Activated CD4-positive, alpha-beta T cell treated with anti-CD3 and anti-CD28 coated beads, Interleukin-10, Interleukin-2, amounts not matched to agents 100 ng/mL and 50 ng/mL, durations not matched to agents 16 hours and 8 hours (primary cell): ENCODE measurements around the gene MAB21L3.

ENCODE experiments used
- DNase-seq: peaks from one replicate; pipeline ENCODE4 v3.0.0-alpha.2; 2020

Gene MAB21L3

GRCh38 chr1:116166655-116167054 lies 55.5 kb downstream of the MAB21L3 start:
- DNase-seq: no peak

- no peak for DNase-seq
Measured at GRCh38 chr1:116167625-116168276, 56.6 kb downstream of the MAB21L3 start.

DNA sequence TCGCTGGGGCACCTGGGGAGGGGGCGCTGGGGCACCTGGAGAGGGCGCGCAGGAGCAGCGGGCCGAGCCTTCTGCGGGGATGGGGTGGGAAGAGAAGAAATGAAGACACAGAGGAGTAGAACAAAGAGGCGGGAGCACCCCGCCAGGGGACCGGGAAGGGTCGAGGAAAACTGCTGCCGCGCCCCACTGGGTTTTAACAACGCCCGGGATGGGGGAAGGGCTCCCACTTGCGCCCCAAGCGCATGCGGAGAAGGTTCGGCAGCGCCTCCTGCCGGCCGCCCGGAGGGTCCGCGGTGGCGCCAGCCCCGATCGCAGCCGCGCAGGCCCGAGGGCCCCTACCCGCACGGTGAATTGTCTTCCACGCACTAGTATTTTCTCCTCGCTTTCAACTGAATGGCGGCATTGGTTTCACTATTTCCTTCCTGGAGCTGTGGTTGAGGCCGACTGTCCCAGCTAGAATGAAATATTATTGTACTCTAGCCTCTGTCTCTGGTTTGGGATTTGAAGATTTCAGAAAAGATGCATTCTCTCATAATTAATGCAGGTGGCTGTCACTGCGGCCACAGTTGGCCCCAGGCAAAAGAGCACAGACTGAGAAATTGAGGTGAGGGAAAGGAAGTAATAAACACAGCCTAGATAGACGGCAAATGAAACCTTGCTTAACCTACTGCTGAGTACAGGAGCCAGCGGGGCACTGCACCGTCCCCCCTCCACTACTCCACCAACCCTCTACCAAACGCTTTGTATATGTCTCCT lies 57.3 kb downstream of the MAB21L3 start:
- DNase-seq: peak; percentile 81

GRCh38 chr1:116169898-116170297 lies 58.7 kb downstream of the MAB21L3 start:
- DNase-seq: no peak

GRCh38 chr1:116170721-116171589 lies 59.8 kb downstream of the MAB21L3 start:
- DNase-seq: no peak

- DNase-seq: no peak
Measured at GRCh38 chr1:116172666-116173065, 61.5 kb downstream of the MAB21L3 start.

DNA sequence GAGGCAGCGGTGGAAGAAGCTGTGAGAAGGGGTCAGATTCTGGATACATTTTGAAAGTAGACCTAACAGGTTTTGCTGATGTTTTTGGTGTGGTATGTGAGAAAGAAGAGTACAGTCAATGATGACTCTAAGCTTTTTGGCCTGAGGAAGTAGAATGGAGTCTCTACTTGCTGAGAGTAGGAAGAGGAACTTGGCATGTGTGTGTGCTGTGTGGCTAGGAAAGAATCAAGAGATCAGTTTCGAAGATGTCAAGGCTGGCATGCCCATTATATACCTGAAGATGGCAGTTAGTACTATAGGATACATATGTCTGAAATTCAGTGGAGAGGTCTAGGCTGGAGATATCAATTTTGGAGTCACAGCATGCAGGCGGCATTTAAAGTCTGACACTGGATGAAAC lies 64.4 kb downstream of the MAB21L3 start:
- no peak for DNase-seq

DNA sequence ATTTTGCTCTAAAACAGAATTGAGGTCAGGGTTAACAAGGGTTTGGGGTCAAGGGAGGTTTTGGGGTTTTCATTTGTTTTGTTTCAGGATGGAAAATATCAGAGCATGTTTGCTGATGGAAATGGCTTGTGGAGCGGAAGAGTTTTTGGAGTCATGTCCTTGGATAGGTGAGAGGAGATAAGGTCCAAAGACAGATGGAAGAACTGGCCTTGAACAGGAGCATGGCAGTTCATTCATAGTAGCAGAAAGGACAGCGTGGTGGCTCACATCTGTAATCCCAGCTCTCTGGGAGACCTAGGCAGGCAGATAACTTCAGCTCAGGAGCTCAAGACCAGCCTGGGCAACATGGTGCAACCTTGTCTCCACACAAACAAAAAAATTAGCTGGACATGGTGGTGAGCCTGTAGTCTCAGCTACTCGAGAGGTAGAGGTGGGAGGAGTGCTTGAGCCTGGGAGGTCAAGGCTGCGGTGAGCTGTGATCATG lies 65.1 kb downstream of the MAB21L3 start:
- no peak for DNase-seq

DNA sequence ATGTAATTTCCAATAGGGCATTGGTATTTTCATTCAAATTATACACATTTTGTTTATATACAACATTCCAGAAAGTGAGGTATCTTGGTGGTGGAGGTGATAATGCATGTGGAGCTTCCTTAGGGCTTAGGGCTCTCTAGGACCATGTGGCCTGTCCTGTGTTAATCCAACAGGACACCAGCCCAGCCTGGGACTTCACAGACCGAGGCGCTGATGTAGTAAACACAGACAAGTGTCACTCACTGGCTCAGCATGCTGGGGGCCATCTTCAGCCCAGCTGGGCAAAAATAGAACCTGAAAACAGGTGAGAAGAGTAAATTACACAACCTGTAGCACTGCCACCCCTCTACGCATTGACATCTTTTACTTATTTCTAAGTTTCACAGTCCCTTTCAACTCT lies 66.7 kb downstream of the MAB21L3 start:
- no peak for DNase-seq

- no peak for DNase-seq
Measured at GRCh38 chr1:116178837-116179236, 67.6 kb downstream of the MAB21L3 start.

- DNase-seq: no peak
Measured at GRCh38 chr1:116179419-116179818, 68.2 kb downstream of the MAB21L3 start.

GRCh38 chr1:116179964-116180363 lies 68.8 kb downstream of the MAB21L3 start:
- DNase-seq: no peak

DNA sequence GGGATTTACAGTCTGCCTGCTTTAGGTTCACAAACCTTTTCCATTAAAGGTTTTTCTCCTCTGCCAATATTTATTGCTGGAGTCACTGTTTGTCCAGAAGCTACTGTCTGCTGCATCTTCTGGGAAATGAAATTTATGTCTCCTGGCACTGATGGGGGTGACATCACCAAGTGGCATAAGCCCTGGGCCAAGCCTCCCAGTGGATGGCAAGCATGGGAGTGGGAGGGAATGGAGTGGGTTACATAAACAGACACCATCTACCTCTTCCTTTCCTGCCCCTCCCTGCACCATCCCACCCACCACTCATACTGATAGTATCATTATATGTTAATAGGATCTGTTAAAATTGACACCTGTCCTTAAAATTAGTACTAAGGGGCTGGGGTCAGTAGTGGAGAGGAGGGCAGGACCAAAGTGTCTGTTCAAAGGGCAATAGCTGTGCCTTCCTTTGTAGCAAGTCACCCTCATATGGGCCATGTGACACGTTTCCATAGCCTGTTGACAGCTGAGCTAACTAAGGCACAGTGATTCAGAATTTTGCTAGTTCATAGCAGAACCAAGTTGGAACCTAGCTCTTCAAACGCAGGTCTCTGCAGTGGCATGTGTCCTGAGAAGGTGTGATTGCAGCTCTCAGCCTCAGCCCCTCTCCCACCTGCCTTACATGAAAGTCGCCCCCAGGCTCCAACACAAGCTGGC lies 71.0 kb downstream of the MAB21L3 start:
- DNase-seq: no peak
